ENCODE measurements around the gene NTM. TPM values are rescaled to one million over a fixed set of nuclear protein-coding genes. Genes with fewer than 3 reads are reported as not detected.

The NTM gene
- polyA plus RNA-seq, 4 donors: 0.94 to 3.1 (median 1.4) TPM; not detected in 1

DNA sequence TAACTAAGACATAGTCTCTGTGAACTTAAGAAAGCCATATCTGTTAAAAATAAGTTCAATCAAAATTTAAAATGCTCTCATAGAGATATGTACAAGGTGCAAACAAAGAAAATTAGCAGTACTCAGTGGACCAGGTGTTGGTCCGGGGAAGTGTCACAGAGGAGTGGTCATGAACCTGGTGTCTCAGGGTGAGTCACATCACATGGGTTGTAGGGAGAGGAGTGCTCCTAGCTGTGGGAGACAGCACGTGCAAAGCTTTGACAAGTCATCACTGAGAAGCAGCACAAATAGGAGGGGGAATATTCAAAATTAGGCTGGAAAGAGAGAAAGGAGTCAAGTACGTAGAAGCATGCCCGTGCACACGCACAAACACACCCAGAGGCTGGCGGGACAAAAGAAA lies 438.1 kb downstream of the NTM start:
- Histone ChIP-seq H3K9me3 (ENCODE audit: control insufficient read depth in 2 of 2, insufficient read depth in 1 of 2, low read depth in 1 of 2, low read length in 1 of 2) (no peaks in the 10 kb centered on the region), H3K4me3 (ENCODE audit: low read depth in 1 of 3, low read length in 3 of 3) (no peak overlapping the region), H3K27ac (ENCODE audit: low read depth in 1 of 3, low read length in 2 of 3) (no peak overlapping the region), H3K36me3 (ENCODE audit: control insufficient read depth in 3 of 3, insufficient read depth in 2 of 3, low read depth in 1 of 3, low read length in 3 of 3) (no peaks in the 10 kb centered on the region), H3K27me3 (ENCODE audit: control insufficient read depth in 3 of 3, insufficient read depth in 3 of 3, low read length in 3 of 3) (peaks cover 0 to 10% (median 0%) of the 10 kb centered on the region in 3 donors), H3K4me1 (ENCODE audit: control insufficient read depth in 3 of 3, insufficient read depth in 2 of 3, low read depth in 1 of 3, low read length in 2 of 3) (no peaks in the 10 kb centered on the region)
- DNase-seq (no peak), FAIRE-seq (no peak)
- 68 to 82% (median 71%) methylated on average over 6 of the region's 6 CpGs for WGBS, 3 donors

DNA sequence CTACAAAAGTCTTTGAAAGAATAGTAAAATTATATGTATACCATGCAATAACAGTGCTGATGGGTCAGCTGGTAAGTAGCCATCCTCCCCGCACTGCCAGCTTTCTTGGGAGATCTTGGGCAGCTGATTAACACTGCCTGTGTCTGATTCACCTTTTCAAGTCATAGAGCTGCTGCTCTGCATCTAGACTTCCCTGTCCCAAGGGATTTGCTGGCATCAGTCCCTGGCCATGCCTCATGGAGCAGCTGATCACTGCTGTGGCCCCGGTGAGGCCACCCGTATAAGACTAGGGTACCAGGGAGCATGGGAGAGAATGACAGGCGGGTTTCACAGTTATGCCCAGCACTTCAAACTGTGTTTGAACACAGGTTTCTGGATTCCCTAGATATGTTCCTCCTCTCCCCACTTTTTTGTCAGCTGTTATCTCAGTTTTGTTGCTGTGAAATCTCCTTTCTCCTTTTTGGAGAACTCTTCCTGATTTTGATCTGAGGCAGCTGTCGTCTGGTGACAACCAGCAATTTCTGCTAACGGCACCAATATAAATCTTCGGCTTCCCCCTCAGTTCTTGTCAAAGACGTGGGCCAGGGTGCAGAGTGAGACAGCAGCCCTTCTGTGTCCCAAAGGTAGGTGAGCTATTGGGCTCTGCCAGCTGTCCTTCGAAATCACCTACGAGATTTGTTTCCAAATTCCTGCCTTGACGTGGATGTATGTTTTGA lies 438.9 kb downstream of the NTM start:
- H3K27ac ChIP-seq (ENCODE audit: low read depth in 1 of 3, low read length in 2 of 3): no peak overlapping the region
- 53 to 69% (median 62%) methylated on average over 11 of the region's 11 CpGs for WGBS, 3 donors
- no peak overlapping the region for H3K4me3 ChIP-seq (ENCODE audit: low read depth in 1 of 3, low read length in 3 of 3)
- DNase-seq (no peak), FAIRE-seq (no peak)
- no peaks in the 10 kb centered on the region for H3K4me1 ChIP-seq (ENCODE audit: control insufficient read depth in 3 of 3, insufficient read depth in 2 of 3, low read depth in 1 of 3, low read length in 2 of 3)
- no peaks in the 10 kb centered on the region for H3K36me3 ChIP-seq (ENCODE audit: control insufficient read depth in 3 of 3, insufficient read depth in 2 of 3, low read depth in 1 of 3, low read length in 3 of 3)
- H3K9me3 ChIP-seq (ENCODE audit: control insufficient read depth in 2 of 2, insufficient read depth in 1 of 2, low read depth in 1 of 2, low read length in 1 of 2): no peaks in the 10 kb centered on the region
- peaks cover 0 to 10% (median 0%) of the 10 kb centered on the region in 3 donors for H3K27me3 ChIP-seq (ENCODE audit: control insufficient read depth in 3 of 3, insufficient read depth in 3 of 3, low read length in 3 of 3)

DNA sequence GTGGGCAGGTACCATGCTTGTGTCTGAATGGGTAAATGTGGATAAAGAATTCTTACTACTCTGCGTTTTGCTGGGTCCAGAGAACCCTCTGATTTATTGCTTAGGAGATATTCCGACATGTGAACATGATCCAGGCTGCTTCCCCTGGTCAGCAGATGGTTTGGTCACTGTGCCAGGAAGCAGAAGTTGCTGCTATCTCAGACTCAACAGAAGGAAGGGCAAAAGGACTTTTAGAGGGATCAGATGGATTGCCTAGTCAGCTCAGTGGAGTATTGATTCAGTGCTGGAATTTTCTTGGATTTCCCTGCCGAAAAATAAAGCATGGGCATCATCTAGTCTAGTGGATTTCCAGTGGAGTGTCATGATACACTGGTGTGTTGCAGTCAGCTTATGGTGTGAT lies 440.1 kb downstream of the NTM start:
- H3K9me3 ChIP-seq (ENCODE audit: control insufficient read depth in 2 of 2, insufficient read depth in 1 of 2, low read depth in 1 of 2, low read length in 1 of 2): no peaks in the 10 kb centered on the region
- H3K4me1 ChIP-seq (ENCODE audit: control insufficient read depth in 3 of 3, insufficient read depth in 2 of 3, low read depth in 1 of 3, low read length in 2 of 3): no peaks in the 10 kb centered on the region
- H3K27ac ChIP-seq (ENCODE audit: low read depth in 1 of 3, low read length in 2 of 3): no peak overlapping the region
- FAIRE-seq (no peak), DNase-seq (no peak)
- 40 to 57% (median 52%) methylated on average over 3 of the region's 3 CpGs for WGBS, 3 donors
- H3K36me3 ChIP-seq (ENCODE audit: control insufficient read depth in 3 of 3, insufficient read depth in 2 of 3, low read depth in 1 of 3, low read length in 3 of 3): no peaks in the 10 kb centered on the region
- no peak overlapping the region for H3K4me3 ChIP-seq (ENCODE audit: low read depth in 1 of 3, low read length in 3 of 3)
- H3K27me3 ChIP-seq (ENCODE audit: control insufficient read depth in 3 of 3, insufficient read depth in 3 of 3, low read length in 3 of 3): peaks cover 0 to 10% (median 0%) of the 10 kb centered on the region in 3 donors

DNA sequence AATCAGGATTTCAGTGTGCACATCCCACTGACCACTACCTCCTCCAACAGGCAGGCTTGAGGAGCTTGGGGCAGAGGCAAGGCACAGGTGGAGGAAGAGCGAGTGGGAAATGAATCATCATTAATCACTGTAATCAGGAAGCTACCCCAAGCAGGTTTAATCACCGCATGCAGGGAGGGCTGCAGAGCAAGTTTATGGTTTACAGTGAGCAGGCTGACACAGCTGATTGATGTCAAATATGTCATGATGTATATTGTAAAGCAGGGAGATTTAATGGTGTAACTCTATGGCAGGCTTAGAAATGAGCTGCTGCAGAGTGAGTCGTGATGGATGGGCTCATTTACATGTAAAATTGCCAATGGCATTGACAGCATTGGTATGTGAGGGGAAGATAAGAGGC lies 441.0 kb downstream of the NTM start:
- Histone ChIP-seq H3K4me1 (ENCODE audit: control insufficient read depth in 3 of 3, insufficient read depth in 2 of 3, low read depth in 1 of 3, low read length in 2 of 3) (no peaks in the 10 kb centered on the region), H3K27me3 (ENCODE audit: control insufficient read depth in 3 of 3, insufficient read depth in 3 of 3, low read length in 3 of 3) (peaks cover 0 to 10% (median 0%) of the 10 kb centered on the region in 3 donors), H3K27ac (ENCODE audit: low read depth in 1 of 3, low read length in 2 of 3) (no peak overlapping the region), H3K36me3 (ENCODE audit: control insufficient read depth in 3 of 3, insufficient read depth in 2 of 3, low read depth in 1 of 3, low read length in 3 of 3) (no peaks in the 10 kb centered on the region), H3K9me3 (ENCODE audit: control insufficient read depth in 2 of 2, insufficient read depth in 1 of 2, low read depth in 1 of 2, low read length in 1 of 2) (no peaks in the 10 kb centered on the region), H3K4me3 (ENCODE audit: low read depth in 1 of 3, low read length in 3 of 3) (no peak overlapping the region)
- 28 to 45% (median 42%) methylated on average over 3 of the region's 3 CpGs for whole genome bisulfite sequencing, 3 donors
- FAIRE-seq (no peak), DNase-seq (no peak)

DNA sequence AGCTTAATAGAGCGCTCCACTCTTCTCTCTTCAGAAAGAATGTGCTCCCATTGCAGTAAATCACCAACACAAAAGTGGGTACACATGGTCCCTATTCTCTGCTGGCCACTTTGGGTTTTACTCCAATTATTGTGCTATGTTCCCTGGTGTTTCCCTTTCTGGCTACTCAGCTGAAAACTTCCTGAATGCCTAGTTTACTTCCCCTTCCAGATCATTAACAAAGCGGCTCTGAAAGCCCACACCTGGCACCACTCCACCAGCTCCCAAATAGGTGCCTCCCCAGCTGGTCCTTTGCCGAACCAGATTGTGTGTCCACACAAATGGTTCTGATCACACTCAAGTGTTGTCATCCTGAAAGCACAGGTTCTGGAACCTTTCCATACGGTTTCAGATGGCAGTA lies 443.7 kb downstream of the NTM start:
- Histone ChIP-seq H3K36me3 (ENCODE audit: control insufficient read depth in 3 of 3, insufficient read depth in 2 of 3, low read depth in 1 of 3, low read length in 3 of 3) (no peaks in the 10 kb centered on the region), H3K4me1 (ENCODE audit: control insufficient read depth in 3 of 3, insufficient read depth in 2 of 3, low read depth in 1 of 3, low read length in 2 of 3) (no peaks in the 10 kb centered on the region), H3K9me3 (ENCODE audit: control insufficient read depth in 2 of 2, insufficient read depth in 1 of 2, low read depth in 1 of 2, low read length in 1 of 2) (no peaks in the 10 kb centered on the region), H3K27ac (ENCODE audit: low read depth in 1 of 3, low read length in 2 of 3) (no peak overlapping the region), H3K27me3 (ENCODE audit: control insufficient read depth in 3 of 3, insufficient read depth in 3 of 3, low read length in 3 of 3) (peaks cover 0 to 6% (median 0%) of the 10 kb centered on the region in 3 donors), H3K4me3 (ENCODE audit: low read depth in 1 of 3, low read length in 3 of 3) (no peak overlapping the region)
- FAIRE-seq (no peak), DNase-seq (no peak)
- WGBS, 3 donors: 47 to 64% (median 48%) methylated on average over 4 of the region's 4 CpGs

DNA sequence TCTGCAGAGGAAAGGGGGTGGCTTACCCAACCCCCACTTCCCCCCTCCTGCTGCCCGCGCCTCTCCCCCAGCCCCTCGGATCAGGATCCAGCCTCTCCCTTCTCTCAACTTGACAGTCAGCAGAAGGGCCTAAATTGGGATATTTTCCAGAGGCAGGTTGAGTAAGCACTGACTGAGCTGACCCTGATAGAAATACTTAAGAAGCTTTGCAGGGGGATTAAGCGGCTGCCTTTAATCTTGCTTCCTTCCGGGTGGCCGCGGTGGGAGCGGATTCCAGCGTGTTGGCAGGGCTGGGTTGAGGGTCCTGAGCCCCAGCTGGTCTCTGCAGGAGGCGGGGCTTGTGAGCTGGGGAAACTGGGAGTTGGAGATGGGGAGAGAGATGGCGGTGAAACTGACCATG lies 445.2 kb downstream of the NTM start:
- Histone ChIP-seq H3K36me3 (ENCODE audit: control insufficient read depth in 3 of 3, insufficient read depth in 2 of 3, low read depth in 1 of 3, low read length in 3 of 3) (no peaks in the 10 kb centered on the region), H3K27ac (ENCODE audit: low read depth in 1 of 3, low read length in 2 of 3) (no peak overlapping the region), H3K27me3 (ENCODE audit: control insufficient read depth in 3 of 3, insufficient read depth in 3 of 3, low read length in 3 of 3) (peaks cover 0 to under 1% (median 0%) of the 10 kb centered on the region in 3 donors), H3K9me3 (ENCODE audit: control insufficient read depth in 2 of 2, insufficient read depth in 1 of 2, low read depth in 1 of 2, low read length in 1 of 2) (no peaks in the 10 kb centered on the region), H3K4me1 (ENCODE audit: control insufficient read depth in 3 of 3, insufficient read depth in 2 of 3, low read depth in 1 of 3, low read length in 2 of 3) (no peaks in the 10 kb centered on the region), H3K4me3 (ENCODE audit: low read depth in 1 of 3, low read length in 3 of 3) (no peak overlapping the region)
- no peak for FAIRE-seq
- no peak for DNase-seq
- 22 to 30% (median 28%) methylated on average over 11 of the region's 11 CpGs for WGBS, 3 donors

DNA sequence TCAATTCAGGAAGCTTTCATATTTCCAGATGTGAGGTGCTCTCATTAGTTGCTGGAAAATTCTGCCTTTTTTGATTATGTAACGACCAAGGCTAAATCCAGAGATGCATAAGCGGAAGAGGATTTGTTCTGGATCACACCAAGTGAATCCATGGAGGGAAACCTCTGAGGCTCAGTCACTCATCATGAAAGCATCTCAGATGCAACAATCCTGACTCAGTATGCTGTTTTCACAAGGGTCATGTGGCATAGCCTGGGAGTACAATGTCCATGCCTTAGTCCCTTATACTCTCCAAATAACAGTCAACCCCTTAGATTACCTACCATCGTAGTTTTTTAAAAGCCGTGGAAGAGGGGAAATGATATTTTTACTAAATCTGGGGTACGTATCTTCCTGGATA lies 445.6 kb downstream of the NTM start:
- 86 to 89% (median 88%) methylated on average over 5 of the region's 5 CpGs for WGBS, 3 donors

DNA sequence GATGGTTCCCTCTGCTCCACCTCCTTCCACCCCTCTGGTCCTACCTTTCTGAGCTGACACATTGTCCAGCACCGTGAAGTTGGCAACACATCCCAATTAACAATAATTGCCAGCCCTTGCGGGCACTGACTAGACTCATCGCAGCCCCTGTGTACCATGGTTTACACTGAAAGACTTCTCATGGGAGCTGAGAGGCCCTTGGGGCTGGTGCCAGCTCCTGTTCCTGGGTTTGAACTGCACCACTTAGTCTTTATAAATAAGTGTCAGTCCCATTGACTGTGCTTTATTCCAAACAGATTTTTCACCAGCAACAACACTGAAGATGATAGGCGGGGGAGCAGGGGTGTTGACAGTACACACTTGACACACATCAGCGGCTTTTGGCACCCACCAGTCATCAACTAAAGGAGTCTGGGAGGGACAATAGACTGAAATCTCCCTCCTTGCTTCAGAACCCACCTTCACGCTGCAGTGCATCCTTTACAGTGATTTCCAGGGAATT lies 447.3 kb downstream of the NTM start:
- H3K4me1 ChIP-seq (ENCODE audit: control insufficient read depth in 3 of 3, insufficient read depth in 2 of 3, low read depth in 1 of 3, low read length in 2 of 3): no peaks in the 10 kb centered on the region
- no peaks in the 10 kb centered on the region for H3K27me3 ChIP-seq (ENCODE audit: control insufficient read depth in 3 of 3, insufficient read depth in 3 of 3, low read length in 3 of 3)
- H3K4me3 ChIP-seq (ENCODE audit: low read depth in 1 of 3, low read length in 3 of 3): no peak overlapping the region
- FAIRE-seq (no peak), DNase-seq (no peak)
- no peak overlapping the region for H3K27ac ChIP-seq (ENCODE audit: low read depth in 1 of 3, low read length in 2 of 3)
- WGBS, 3 donors: 76 to 83% (median 78%) methylated on average over 6 of the region's 6 CpGs
- no peaks in the 10 kb centered on the region for H3K36me3 ChIP-seq (ENCODE audit: control insufficient read depth in 3 of 3, insufficient read depth in 2 of 3, low read depth in 1 of 3, low read length in 3 of 3)
- H3K9me3 ChIP-seq (ENCODE audit: control insufficient read depth in 2 of 2, insufficient read depth in 1 of 2, low read depth in 1 of 2, low read length in 1 of 2): no peaks in the 10 kb centered on the region

More for the DNA sequence above, 445.6 kb downstream of the NTM start:
- Histone ChIP-seq H3K36me3 (ENCODE audit: control insufficient read depth in 3 of 3, insufficient read depth in 2 of 3, low read depth in 1 of 3, low read length in 3 of 3) (no peaks in the 10 kb centered on the region), H3K4me1 (ENCODE audit: control insufficient read depth in 3 of 3, insufficient read depth in 2 of 3, low read depth in 1 of 3, low read length in 2 of 3) (no peaks in the 10 kb centered on the region), H3K27me3 (ENCODE audit: control insufficient read depth in 3 of 3, insufficient read depth in 3 of 3, low read length in 3 of 3) (no peaks in the 10 kb centered on the region), H3K9me3 (ENCODE audit: control insufficient read depth in 2 of 2, insufficient read depth in 1 of 2, low read depth in 1 of 2, low read length in 1 of 2) (no peaks in the 10 kb centered on the region), H3K27ac (ENCODE audit: low read depth in 1 of 3, low read length in 2 of 3) (no peak overlapping the region), H3K4me3 (ENCODE audit: low read depth in 1 of 3, low read length in 3 of 3) (no peak overlapping the region)
- DNase-seq: no peak
- FAIRE-seq: no peak

DNA sequence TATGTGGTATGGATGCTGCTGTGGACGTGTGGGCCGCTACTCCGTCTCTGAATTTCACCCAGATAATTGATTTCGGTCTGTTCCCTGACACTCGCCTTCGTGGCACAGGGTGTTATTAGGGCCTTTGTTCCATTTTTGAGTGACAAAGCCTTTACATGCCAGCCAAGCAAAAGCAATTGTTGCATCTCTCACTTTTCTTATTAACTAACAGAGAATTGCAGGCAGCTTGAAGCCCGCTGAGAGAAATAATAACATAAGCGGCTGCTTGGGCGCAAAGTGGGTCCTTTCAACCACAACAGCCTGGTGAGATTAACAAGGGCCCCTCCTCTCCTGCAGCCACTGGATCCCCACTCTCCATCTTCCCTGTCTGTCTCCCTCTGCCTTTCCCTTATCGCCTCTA lies 449.4 kb downstream of the NTM start:
- no peaks in the 10 kb centered on the region for H3K27me3 ChIP-seq (ENCODE audit: control insufficient read depth in 3 of 3, insufficient read depth in 3 of 3, low read length in 3 of 3)
- H3K36me3 ChIP-seq (ENCODE audit: control insufficient read depth in 3 of 3, insufficient read depth in 2 of 3, low read depth in 1 of 3, low read length in 3 of 3): no peaks in the 10 kb centered on the region
- H3K4me1 ChIP-seq (ENCODE audit: control insufficient read depth in 3 of 3, insufficient read depth in 2 of 3, low read depth in 1 of 3, low read length in 2 of 3): no peaks in the 10 kb centered on the region
- 82 to 89% (median 87%) methylated on average over 10 of the region's 10 CpGs for WGBS, 3 donors
- DNase-seq (no peak), FAIRE-seq (no peak)
- no peaks in the 10 kb centered on the region for H3K9me3 ChIP-seq (ENCODE audit: control insufficient read depth in 2 of 2, insufficient read depth in 1 of 2, low read depth in 1 of 2, low read length in 1 of 2)
- H3K27ac ChIP-seq (ENCODE audit: low read depth in 1 of 3, low read length in 2 of 3): no peak overlapping the region
- H3K4me3 ChIP-seq (ENCODE audit: low read depth in 1 of 3, low read length in 3 of 3): no peak overlapping the region

Data from small intestine (tissue), 7 donors.